ENCODE results near the gene CCL22.

Gene CCL22

GRCh38 chr16:57406881-57407280, 48.3 kb downstream of the CCL22 start:
- Histone ChIP-seq H3K27ac (replicated peaks) (no peak overlapping the region), H3K27me3 (ENCODE audit: insufficient read depth, poor library complexity, severe bottlenecking) (no peaks in the 10 kb centered on the region), H3K4me3 (replicated peaks; ENCODE audit: insufficient read depth, low read length) (no peak overlapping the region)
- TF ChIP-seq REST (IDR thresholded peaks at IDR 0.05; ENCODE audit: insufficient replicate concordance, low read depth) (no peak), SPI1 (IDR thresholded peaks at IDR 0.05; ENCODE audit: borderline replicate concordance, low read depth) (peak; percentile 18; the same call in 1 of the 2 replicates)
- peak in 1 of 2 experiments; percentile 21 for DNase-seq (ENCODE audit: low read depth in 1 of 2, low spot score in 1 of 2)

- DNase-seq (ENCODE audit: low read depth in 1 of 2, low spot score in 1 of 2): no peak
- TF ChIP-seq GABPA (IDR thresholded peaks at IDR 0.05; ENCODE audit: low read depth) (no peak), SPI1 (IDR thresholded peaks at IDR 0.05; ENCODE audit: borderline replicate concordance, low read depth) (no peak), REST (IDR thresholded peaks at IDR 0.05; ENCODE audit: insufficient replicate concordance, low read depth) (no peak)
- Histone ChIP-seq H3K27ac (replicated peaks) (no peak overlapping the region), H3K4me3 (replicated peaks; ENCODE audit: insufficient read depth, low read length) (no peak overlapping the region), H3K27me3 (ENCODE audit: insufficient read depth, poor library complexity, severe bottlenecking) (no peaks in the 10 kb centered on the region)
Observed at GRCh38 chr16:57407521-57408353, 49.2 kb downstream of the CCL22 start.

- H3K4me3 ChIP-seq (replicated peaks; ENCODE audit: insufficient read depth, low read length): no peak overlapping the region
- no peak for DNase-seq (ENCODE audit: low read depth in 1 of 2, low spot score in 1 of 2)
Observed at GRCh38 chr16:57409065-57409464, 50.5 kb downstream of the CCL22 start.

More at GRCh38 chr16:57409065-57409464, 50.5 kb downstream of the CCL22 start:
- no peaks in the 10 kb centered on the region for H3K27me3 ChIP-seq (ENCODE audit: insufficient read depth, poor library complexity, severe bottlenecking)
- TF ChIP-seq GABPA (IDR thresholded peaks at IDR 0.05; ENCODE audit: low read depth): no peak
- no peak for TF ChIP-seq CTCF (IDR thresholded peaks at IDR 0.05; ENCODE audit: insufficient read depth, low read length)
- TF ChIP-seq POLR2AphosphoS5 (IDR thresholded peaks at IDR 0.05; ENCODE audit: low read depth): no peak
- TF ChIP-seq SPI1 (IDR thresholded peaks at IDR 0.05; ENCODE audit: borderline replicate concordance, low read depth): no peak
- TF ChIP-seq REST (IDR thresholded peaks at IDR 0.05; ENCODE audit: insufficient replicate concordance, low read depth): no peak
- H3K27ac ChIP-seq (replicated peaks): no peak overlapping the region
